ENCODE measurements around the gene NTMT1.

The NTMT1 gene

DNA sequence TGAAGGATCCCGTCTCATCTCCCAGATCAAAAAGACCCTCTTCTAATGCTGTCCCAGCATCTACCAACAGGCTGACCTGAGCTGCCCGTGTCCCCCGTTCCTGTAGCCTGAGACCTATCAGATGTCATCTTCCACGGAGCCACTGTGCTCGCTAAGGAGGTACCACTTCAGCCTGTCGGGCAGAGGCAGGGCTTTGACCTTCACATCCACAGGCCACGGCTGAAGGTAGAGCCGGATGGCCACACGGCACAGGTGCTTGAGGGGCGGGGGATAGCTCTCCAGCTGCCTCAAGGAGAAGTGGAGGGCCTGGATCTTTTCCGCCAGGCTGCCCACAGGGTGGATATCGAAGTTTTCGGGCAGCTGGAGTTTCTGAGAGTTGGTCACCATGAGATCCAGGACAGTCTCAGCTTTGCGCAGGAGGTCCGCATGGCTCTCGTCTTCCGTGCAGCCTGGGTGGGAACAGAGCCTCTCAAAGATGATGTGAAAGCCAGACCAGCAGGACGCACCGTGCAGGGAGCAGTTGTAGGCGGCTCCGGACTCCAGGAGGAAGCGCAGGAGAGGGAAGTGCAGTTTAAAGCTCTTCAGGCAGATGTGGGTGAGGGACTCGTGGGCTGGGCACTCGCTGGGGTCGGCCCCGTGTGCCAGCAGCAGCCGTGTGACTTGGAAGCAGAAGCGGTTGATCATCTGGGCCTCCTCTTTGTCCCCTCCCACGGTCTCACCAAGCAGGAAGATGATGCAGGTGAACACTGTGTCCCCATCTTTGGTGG lies 11.9 kb downstream of the NTMT1 start:
- no peak for DNase-seq

DNA sequence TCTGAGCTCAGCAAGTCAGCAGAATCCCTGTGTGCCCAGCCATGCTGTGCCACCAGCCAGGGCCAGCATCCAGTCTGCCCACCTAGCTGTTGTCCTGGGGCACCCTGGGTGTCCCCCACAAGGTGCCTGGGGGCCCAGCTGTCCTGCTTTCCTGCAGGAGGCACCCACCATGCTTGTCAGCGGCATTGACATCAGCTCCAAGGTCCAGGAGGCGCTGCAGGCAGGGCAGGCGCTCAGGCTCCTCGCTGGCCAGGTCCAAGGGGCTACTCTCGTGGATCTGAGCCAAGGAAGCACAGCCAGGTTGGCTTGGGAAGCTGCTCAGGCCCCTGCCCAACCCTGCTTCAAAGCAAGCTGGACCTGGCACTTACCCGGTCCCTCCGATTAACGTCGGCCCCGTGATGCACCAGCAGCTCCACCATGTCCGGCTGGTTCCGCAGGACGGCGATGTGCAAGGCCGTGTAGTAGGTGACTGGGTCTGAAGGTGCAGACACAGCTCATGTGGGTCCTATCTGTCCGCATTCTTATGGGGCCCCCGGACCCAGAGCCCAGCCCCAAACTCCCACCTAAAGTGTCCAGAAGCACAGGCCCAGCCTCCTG lies 13.2 kb downstream of the NTMT1 start:
- DNase-seq, result no peak

DNA sequence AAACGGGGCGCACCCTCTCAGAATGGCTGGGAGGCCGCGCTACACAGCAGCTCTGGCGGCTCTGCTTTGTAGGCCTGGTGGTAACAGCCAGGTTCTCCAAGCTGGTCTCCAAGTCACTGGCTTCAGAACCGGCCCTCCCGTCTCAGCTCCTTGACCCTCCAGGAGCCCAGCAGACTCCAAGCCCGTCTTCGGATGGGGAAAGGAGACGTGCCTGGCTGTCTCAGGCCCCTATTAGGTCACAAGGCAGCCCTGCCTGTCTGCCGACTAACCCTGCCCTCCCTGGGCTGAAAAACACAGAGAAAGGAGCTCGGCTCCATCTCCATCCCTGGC lies 13.8 kb downstream of the NTMT1 start:
- DNase-seq, result no peak

DNA sequence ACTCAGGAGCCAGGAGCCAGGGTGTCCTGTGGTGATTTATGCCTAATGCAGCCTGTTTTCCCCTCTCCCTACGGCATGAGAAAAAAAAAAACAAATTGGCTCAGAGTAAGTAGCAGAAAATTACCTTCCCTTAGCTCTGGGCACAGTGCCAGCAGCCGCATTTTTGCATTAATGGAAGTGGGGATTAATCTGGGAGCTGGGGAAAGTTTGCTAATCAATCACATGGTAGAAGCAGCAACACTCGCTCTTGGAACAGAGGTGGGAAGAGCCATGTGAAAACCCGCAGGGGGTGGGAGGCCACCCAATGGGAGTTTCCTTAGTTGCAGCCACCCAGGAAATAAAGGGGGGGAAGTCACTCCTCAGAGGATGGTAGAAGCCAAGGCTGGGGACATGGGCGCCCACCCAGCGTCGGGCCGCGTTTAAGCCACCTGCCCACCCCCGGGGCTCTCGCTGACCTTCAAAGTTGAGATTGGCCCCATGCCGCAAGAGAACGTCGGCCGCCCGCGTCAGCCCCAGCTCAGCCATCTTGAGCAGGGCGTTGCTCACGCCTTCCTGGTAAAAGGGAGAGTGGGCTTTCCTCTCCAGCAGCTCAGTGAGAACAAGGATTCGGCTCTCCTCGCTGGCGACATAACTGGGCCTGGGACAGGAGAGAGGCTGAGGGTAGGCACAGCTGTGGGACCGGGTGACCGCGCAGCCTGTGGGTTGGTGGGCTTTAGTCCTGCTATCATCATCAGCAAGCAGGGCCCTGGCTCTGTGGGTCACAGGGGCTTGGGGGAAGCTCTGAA lies 14.3 kb downstream of the NTMT1 start:
- DNase-seq, result no peak

DNA sequence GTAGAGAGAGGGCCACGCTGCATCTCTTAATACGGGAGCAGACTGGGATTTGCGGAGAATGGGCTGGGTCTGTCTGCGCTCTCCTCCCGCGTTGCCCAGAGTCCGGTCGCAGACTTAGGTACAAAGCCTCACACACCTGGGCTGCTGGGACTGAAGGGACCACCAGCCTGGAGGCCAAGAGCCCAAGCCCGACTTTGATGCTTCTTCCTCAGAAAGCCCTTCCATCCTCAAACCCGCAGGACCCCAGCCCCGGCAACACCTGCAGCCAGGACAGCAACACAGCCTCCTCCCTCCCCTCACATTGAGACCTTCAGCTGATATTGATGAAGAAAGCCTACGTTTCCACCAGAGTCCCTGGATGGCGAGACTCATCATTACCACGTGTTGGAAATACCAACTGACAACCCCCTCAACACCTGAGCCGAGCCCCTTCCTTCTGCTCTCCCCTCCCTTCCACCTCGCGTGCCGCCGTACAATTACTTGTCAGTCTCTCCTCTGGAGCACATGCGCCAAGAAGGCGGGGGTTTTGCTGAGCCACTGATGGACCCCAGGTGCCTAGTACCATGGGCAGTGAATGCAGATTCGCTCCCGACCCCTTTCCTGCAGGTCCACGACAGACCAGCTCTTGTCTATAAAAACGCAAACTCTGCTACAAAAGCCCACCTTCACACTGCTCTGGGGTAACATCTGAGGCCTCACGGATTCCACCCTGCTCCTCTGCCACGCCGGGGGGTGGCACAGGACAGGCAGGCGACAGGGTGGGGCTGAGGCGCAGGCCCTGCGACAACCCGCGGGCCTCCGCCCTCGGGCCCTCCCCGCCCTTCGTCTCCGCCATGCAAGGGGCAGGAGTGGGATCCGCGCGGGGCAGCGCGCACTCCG lies 15.1 kb downstream of the NTMT1 start:
- no peak for DNase-seq

DNA sequence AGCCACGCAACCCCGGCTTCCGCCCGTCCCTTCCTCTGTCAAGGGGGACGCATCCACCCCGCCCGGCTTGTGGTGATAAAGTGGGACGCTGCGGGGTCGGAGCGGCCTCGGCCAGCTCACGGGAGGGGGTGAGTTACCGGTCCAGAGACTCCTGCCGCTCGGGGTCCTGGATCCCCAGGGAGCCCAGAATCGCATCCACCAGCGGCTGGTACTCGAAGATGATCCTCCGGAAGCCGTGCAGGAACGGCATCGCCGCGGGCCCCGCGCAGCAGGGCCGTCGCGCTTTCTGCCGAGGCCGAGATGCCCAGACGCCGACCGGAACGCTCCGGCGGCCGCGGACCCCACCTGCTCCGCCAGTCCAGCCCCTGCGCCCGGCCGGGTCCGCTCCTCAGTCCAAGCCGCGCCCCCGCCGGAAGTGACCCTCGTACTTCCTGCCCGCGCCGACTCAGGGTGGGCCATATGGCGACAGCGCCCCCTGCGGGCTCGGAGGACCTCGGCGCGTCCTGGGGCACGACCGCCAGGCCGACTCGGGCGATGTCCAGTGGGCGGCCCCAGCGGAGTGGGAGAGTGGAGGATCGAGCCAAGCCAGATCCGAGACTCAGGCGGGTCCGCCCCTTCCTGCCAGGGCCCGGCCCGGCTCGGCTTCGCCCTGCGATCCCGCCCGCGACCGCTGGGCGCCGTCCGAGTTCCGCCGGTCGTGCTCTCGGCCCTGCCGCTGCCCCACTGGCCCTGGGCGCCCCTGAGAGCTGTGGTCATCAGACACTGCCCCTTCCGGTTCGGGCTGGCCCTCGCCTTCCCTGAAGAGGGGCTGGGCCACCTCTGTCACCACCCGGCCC lies 16.0 kb downstream of the NTMT1 start, which contains the start of gene ASB6:
TSS of gene ASB6 (minus strand) at position 402 of the 836 bp plus-strand sequence. CDS start at position 250, 152 bp downstream.
- peak; percentile 86 for DNase-seq

- DNase-seq, result no peak
Measured at GRCh38 chr9:129643706-129644105, 17.7 kb downstream of the NTMT1 start.

GRCh38 chr9:129644365-129644764 lies 18.4 kb downstream of the NTMT1 start:
- no peak for DNase-seq

- no peak for DNase-seq
Measured at GRCh38 chr9:129644902-129645301, 18.9 kb downstream of the NTMT1 start.

GRCh38 chr9:129646252-129646651 lies 20.3 kb downstream of the NTMT1 start:
- no peak for DNase-seq

GRCh38 chr9:129646654-129647053 lies 20.7 kb downstream of the NTMT1 start:
- DNase-seq, result no peak

DNA sequence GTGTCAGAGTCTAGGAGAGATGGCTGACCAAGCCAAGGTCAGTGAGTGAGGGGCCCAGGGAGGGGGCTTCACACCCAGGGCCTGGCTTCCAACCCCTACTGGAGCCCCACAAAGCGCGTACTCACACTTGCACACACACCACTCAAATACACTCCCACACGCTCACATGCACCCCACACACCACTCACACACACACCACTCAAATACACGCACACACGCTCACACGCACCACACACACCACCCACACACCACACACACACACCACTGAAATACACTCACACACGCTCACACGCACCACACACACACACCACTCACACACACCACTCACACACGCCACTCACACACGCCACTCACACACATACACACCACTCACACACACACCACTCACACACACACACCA lies 21.7 kb downstream of the NTMT1 start:
- DNase-seq, result no peak

GRCh38 chr9:129648092-129648763 lies 22.3 kb downstream of the NTMT1 start:
- DNase-seq, result no peak

DNA sequence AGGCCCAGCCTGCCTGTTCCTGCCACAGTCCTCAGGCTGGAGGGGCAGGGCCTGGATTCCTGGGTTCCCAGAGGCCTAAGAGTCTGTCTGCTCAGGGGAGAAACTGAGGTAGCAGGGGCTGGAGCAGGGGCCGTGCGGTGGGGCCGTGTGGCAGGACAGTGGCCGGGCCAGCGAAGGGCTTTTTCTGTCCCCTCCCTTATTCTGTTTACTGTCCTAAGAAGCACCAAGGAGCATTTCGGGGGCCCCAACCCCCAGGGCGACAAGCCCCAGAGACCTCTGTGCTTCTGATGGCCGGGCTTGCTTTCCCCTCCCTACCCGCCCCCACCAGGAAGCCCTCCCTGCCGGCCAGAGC lies 22.8 kb downstream of the NTMT1 start:
- DNase-seq, result no peak

DNA sequence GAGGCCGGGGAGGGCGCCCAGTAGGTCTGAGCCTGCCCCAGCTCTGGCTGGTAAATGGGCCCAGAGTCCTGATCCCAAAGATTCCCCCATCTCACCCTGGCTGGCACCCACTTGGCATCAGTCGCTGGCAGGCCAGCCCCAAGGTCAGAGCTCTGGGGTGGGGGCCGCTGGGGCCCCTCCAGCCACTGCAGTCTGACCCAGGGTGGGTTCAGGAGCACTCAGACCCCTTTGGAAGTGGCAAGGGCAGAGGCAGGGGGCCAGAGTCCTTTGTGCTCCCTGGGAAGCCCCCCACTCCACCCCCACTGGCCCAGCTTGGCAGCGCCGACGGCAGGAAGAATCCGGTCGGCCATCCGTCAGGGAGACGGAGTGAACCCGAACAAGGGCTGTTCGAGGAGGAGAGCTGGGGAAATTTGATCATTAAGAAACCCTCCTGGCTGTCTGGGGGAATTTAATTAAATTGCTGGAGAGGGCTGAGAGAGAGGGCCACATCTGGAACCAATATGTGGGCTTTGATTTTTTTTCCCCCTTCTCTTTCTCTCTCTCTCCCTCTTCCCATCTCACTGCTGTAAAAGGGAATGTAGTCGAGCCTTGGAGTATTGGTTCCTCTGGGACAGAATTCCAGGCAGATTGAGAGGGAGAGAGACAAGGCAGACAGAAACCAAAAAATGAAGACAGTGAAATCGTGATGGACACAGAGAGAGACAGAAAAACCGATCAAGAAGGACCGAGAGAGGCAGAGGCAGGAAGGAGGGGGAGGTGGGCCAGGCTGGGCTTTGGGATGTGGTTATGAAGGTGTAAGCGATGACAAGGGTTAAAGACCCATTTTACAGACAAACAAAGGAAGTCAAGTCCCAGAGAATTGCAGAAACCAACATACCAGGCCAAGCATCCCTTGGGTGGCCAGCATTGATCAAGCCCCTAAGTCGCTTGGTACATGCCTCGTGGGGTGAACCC lies 24.0 kb downstream of the NTMT1 start:
- DNase-seq, result no peak

DNA sequence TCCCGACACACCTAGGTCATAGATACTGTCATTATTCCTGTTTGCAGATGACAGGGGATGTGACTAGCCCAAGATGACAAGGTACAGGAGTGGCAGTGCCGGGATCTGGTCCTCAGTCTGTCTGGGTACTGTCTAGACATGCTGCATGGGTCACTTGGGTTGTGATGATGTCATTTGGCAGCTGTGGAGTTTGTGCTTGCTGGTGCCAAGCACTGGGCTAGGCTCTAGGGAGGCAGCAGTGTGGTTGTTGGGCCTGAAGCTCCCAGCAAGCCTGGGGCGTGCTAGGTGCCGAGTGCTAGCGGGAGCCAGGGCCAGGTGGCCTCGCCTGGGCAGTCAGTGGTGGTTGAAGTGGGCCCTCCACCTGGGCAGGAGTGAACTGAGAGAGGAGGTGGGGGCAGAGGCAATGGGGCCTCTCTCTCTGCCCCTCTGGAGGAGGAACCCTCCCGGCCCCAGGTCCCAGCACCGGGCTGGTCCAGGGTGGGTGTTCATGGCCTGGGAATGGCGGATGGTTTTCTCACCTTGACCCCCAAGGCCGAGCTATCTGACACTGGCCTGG lies 24.8 kb downstream of the NTMT1 start:
- no peak for DNase-seq

- DNase-seq, result no peak
Measured at GRCh38 chr9:129653823-129654553, 28.0 kb downstream of the NTMT1 start.

DNA sequence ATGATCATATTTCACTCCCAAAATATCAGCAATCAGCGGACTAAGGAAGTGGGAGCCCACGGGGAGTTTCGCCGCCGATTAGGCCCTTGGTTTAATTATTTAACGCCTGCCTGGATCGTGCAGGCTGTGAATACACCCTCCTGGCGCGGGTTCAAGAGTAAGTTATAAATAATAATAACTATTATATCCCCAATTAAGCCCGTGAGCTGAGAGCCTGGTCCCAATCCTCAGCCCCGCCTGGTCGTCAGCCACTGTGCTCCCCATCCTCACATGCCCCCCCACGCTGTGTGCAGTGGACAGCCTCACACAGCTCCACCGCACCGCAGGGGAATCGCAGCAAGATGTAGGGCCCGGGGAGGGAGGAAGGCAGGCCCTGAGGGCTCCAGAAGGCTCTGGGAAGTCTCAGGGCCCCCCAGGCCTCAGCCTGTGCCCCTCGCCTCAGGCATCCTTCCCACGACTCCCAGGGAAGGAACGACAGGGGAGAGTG lies 28.6 kb downstream of the NTMT1 start:
- no peak for DNase-seq

DNA sequence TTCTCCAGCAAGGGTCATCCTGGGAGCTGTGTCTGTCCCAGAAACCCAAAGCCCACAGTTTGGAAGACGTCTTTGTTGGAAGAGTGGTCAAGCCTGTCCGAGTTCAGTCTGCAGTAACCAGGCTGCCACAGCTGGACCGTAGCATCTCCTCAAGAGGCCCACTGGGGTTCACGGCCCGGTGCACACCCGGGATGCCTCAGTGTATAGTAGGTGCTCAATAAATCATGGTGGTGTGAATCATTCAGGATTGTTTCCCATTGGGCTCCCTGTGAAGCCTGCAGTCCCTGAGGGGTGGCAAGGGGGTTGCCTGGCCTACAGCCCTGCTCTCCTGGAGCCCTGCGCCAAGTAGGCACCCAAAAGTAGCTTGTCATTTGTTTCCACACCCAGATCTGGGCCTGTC lies 29.2 kb downstream of the NTMT1 start:
- no peak for DNase-seq

Data from activated effector memory CD4-positive, alpha-beta T cell treated with Interleukin-2 at 50 U/mL for 16 hours (primary cell).